GM21576 (cell line): Measurements from ENCODE around the gene PROM2.

Experiments
- ATAC-seq: cut with Tn5 transposase; IDR thresholded peaks from one replicate; pipeline ENCODE4 v1.9.1; 2021; ENCODE audit warnings: mild to moderate bottlenecking, moderate library complexity; ENCODE audit not compliant: unreplicated experiment

Gene PROM2

DNA sequence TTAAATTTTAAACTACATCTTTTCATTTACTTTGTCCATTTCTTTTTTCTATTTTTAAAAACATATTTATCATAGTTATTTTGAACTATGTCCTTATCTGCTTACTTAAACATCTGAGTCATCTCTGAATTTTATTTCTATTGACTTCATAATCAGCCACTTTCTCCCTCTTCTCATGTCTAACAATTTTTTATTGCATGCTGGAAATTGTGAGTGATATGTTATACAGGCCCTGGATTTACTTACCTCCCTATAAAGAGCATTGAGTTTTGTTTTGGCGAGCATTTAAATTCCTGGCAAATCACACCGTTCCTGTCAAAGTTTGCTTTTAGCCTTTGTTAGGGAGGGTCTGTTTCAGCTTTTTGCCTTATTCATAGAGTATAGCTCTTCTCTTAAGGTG is 62.2 kb downstream of the PROM2 start:
- ATAC-seq, result no peak

DNA sequence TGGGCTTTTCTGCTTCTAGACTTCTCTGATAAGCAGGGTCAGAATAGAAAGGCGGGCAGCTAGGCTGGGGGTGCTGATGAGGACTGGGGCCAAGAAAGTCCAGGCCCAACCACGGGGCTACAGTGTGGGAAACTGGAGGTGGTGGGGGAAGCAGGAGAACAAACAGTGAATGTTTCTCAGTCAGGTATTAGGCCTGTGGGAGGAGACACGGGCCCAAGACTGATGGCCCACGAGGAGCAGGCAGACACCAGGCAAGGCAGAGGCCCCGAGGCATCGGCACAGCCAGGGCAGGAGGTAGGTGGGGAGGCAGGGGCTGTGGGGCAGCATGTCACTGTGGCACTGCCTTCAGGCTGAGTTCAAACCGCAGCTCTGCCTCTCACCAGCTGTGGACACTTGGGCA is 63.6 kb downstream of the PROM2 start:
- no peak for ATAC-seq
